H1 (cell line): Measurements from ENCODE around the gene STXBP5L. TPM values are rescaled to one million over a fixed set of nuclear protein-coding genes. Genes with fewer than 3 reads are reported as not detected.

Experiments
- EGR1 ChIP-seq: IDR thresholded peaks from 2 replicates; pipeline ENCODE4 v1.6.1; 2011; ENCODE audit warnings: low read depth, low read length, borderline replicate concordance
- RBBP5 ChIP-seq: IDR thresholded peaks from 2 replicates; pipeline ENCODE4 v1.7.1; 2012; ENCODE audit warnings: low read depth, mild to moderate bottlenecking, inconsistent platforms, low read length, moderate library complexity, borderline replicate concordance
- SIN3A ChIP-seq, 2 experiments: IDR thresholded peaks in 1 of 2; conservative IDR thresholded peaks in 1 of 2; 2 replicates each; pipeline ENCODE4 v1.6.1; 2011 to 2012; ENCODE audit warnings: low read length in 2 of 2, improper control_type of control experiment in 1 of 2, low read depth in 1 of 2, mild to moderate bottlenecking in 1 of 2
- TCF12 ChIP-seq: IDR thresholded peaks from 2 replicates; pipeline ENCODE4 v1.6.1; 2011; ENCODE audit warnings: low read depth, mild to moderate bottlenecking, low read length
- polyA plus RNA-seq, 7 experiments: library from polyadenylated mRNA; depleted of rRNA in 3 of 7; stranded (reverse) in 5 of 7; unstranded in 2 of 7; fragments of >200 nt in 5 of 7; fragments of 200-250 nt in 2 of 7; gene quantifications; 1 replicate in 5 of 7; 2 replicates in 1 of 7; 4 replicates in 1 of 7; pipeline versions ENCODE4 v1.2.1 to v1.2.3, GENCODE V29; 2011 to 2013; ENCODE audit warnings: missing spikeins in 2 of 7, mixed read lengths in 2 of 7
- total RNA-seq: library from RNA; stranded (reverse); fragmentation: NEBNext Ultra II Directional; extraction: Animal tissue kit (Norgen Biotek cat#: 25700); gene quantifications from 2 replicates; pipeline ENCODE4 v1.2.1, GENCODE V29; 2021

The STXBP5L gene
- total and polyA plus RNA-seq, 2 of the 8 experiments (the other 6 are each of a cell fraction or from before 2014, with no cell fraction given) = 2.0 to 6.0 TPM

GRCh38 chr3:120903221-120903620 is 4.8 kb upstream of the STXBP5L start (continued):
- TF ChIP-seq RBBP5 = no peak
- no peak for TF ChIP-seq SIN3A (conservative IDR thresholded peaks at IDR 0.05 in 1 of 2, IDR thresholded peaks at IDR 0.05 in 1 of 2; ENCODE audit: low read depth in 1 of 2, low read length in 2 of 2)
- no peak for TF ChIP-seq EGR1
- TF ChIP-seq TCF12 = no peak
